GM19467 (cell line): Measurements from ENCODE around the gene CYP4V2.
A peak's percentile ranks its signal among the peaks of the same experiment; 100 is the strongest.

Source experiments
- ATAC-seq: cut with Tn5 transposase; IDR thresholded peaks from one replicate; pipeline ENCODE4 v1.9.1; 2021; ENCODE audit warnings: mild to moderate bottlenecking, moderate library complexity; ENCODE audit not compliant: unreplicated experiment

Gene CYP4V2

DNA sequence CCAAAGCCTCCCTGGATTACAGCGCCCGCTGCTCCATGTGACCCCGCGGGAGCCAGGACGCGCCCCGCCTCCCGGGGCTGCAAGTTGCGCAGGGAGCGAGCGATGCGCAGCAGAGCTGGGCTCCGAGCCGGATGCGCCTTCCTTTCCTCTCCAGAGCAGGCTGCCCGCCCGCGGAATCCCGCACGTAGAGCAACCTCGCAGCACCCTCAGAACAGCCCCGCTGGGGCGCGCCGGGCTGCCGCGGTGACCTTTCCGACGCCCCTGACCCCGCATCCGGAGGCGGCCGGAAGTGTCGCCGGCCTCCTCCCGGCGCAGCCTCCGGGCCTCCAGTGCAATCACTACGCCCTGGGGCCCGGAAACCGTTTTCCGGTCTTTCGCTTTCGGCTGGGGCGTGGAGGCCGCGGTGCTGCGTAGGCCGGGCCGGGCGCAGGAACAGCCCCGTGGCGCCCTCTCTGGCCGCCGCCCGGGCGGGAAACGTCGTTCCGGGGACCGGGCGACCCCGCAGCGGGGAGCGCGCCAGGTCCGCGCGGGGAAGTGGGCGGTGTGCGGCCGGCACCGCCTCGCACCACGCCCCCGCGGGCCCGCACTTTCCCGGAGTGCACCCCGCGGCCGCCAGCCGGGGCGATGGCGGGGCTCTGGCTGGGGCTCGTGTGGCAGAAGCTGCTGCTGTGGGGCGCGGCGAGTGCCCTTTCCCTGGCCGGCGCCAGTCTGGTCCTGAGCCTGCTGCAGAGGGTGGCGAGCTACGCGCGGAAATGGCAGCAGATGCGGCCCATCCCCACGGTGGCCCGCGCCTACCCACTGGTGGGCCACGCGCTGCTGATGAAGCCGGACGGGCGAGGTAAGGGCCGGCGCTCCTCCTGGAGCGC is at the start of gene CYP4V2:
Gene CYP4V2, plus strand, starts transcription at position 368 of the 866 bp plus-strand sequence. Its CDS starts 257 bp downstream, at position 625.
- peak; percentile 84 for ATAC-seq

DNA sequence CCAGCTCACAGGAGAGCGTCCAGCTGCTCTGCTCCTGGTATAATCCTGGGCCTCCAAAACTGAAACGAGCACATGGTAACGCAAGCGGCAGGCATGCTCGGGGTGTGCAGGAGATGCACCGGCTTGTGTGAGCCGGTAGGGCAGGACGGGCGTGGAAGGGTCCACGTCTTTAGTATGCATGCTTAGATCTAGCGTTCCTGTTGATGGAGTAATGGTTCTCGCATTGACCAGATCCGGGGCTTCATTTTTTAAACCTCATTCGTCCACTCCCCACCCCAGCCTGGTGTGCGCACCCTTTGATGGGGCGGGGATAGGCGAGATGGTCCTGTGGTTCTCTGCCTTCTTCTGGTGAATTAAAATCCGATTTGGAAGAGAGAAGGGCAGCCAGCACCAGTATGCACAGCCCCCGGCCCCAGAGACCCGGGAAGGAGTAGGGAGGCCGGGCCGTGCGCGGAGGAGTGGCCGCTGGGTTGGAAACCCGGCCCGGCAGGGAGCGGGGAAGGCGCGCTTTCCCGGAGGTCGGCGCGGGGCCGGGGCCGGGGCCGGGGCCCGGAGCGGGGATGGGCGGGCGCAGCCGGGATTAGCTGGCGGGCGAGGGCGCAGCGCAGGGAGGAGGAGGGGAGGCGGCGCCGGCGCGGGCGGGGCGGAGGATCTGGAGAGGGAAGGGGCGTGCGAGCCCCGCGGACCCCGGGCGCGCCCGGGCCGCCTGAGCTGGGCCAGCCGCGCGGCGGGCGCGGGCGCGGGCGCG is 47.0 kb upstream of the CYP4V2 start:
- ATAC-seq = peak; percentile 39

DNA sequence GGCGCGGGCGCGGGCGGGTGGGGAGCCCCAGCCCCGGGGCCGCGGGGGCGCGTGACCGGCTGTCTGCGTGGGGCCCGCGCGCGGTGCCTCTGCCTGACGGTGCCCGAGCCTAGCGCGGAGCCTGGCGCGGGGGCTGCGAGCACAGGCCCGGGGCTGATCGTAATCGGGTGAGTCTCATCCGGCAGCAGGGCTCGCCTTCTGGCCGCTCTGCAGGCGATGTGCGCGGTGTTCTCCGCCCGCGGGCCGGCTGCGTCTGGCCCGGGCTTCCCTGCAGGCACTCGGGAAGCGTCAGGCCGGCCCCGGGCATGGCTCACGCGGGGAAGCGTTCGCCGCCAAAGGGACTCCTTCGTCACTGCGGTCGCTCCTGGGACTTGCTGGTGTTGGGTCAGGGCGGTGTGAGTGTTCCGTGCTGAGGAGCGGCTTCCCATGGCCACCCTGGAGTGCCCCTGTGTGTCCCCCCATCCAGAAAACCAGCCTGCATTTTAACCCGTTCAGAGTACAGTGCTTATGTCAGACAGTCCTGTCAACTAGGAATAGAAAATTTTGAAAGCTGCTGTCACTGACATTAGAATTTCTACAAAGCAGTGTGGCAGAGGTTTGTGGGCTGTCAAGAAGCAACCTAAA is 46.3 kb upstream of the CYP4V2 start:
- ATAC-seq = peak; percentile 42

GRCh38 chr4:186146458-186146857 is 44.9 kb upstream of the CYP4V2 start:
- ATAC-seq = no peak

DNA sequence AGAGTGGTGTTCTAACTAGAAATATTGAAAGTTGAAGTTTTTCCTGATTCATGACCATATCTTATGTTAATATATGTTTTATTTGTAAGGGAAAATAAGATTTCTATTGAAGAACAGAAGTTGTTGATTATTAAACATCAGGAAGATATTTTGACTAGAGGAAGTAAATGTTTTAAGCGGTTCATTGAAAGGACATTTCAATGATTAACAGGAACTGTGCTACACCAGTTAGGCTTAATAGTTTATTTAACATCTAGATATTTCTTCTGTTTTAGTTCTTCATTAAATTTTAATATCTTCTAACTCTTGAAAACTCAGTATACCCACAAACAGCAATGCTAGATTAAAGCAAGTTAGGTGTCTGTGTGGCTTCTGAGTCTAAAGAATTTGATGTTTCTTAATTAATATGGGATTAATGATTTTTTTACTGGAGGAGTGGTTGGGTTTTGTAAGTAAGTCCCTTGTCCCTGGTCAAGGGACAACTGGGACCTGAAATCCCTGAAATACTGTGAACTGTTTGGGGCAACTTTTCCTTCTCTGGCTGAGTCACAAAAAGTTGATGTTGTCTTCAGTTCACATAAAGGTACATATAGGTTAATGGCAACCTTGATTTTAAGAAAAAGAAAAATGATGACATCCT is 42.9 kb upstream of the CYP4V2 start:
- no peak for ATAC-seq

DNA sequence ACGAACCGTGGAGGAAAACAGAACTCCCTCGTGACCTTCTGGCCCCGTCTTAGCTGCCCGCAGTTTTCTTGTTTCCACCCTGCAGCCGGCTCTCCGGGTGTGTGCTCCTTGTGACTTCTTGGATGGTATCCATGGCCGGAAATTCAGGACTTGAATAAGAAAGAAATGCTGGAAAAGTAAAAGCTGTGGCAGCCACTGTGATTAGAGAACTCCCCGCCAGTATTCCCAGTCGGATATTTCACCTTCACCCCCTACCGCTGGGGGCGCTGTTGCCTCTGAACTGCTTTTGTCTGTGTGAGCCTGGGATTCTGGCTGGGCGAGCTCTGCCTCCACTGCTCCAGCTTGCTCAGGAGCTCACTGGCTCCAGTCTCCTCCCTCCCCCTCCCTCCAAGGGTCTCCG is 41.5 kb upstream of the CYP4V2 start:
- no peak for ATAC-seq

- ATAC-seq = no peak
Measured at GRCh38 chr4:186150926-186151325, 40.4 kb upstream of the CYP4V2 start.

GRCh38 chr4:186151499-186151898 is 39.9 kb upstream of the CYP4V2 start:
- peak; percentile 38 for ATAC-seq

GRCh38 chr4:186158021-186158813 is 33.1 kb upstream of the CYP4V2 start:
- ATAC-seq = no peak

GRCh38 chr4:186158966-186159365 is 32.4 kb upstream of the CYP4V2 start:
- no peak for ATAC-seq

- no peak for ATAC-seq
Measured at GRCh38 chr4:186159613-186160012, 31.8 kb upstream of the CYP4V2 start.

- peak; percentile 96 for ATAC-seq
Measured at GRCh38 chr4:186161138-186161537, 30.2 kb upstream of the CYP4V2 start.

DNA sequence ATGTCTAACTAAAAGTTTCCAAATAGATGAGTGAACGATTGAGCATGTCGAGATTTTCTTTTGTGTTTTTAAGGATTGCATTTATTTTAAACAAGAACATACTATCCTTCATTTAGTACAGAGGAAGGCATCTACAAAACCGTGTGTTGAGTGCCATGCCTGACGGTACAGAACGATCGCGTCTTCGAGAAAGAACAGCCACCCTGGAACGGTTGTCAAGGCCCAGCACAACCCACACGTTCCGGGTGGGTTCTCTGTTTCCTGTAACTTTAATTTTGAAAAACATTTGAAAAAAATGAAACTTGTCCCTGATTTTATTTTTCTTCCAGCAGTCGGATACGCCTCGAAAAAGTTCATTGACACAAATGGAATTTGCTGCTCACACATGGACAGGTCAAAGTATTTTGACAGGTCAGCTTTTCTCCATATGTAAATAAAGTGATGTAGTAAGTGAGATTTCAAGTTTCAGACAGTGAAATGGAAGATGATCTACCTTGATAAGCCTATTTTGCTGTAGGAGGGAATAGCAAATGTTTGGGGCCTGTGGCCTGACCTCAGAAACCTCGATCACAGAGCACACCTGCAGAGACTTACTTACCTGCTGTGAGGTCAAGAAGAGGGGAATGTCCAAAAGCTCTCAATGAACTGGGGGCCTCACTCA is 24.4 kb upstream of the CYP4V2 start:
- ATAC-seq = no peak

DNA sequence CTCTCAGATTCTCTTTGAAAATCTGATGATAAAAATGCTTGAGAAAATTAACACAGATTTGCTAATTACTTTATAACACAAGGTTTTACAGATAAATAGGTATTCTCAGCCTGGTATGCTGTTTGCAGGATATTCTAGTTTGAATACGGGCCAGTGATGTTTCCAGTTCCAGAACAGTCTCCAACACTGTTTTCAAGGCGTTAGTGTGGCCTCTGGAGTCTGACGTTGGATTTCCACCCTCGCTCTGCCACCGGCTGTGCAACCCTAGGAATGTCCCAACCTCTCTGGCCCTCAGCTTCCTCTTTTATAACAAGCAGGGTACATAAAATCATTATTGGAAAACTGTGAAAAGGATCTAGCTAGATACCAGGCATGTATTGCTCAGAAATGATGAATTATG is 23.8 kb upstream of the CYP4V2 start:
- ATAC-seq = no peak

GRCh38 chr4:186168750-186169149 is 22.6 kb upstream of the CYP4V2 start:
- no peak for ATAC-seq

DNA sequence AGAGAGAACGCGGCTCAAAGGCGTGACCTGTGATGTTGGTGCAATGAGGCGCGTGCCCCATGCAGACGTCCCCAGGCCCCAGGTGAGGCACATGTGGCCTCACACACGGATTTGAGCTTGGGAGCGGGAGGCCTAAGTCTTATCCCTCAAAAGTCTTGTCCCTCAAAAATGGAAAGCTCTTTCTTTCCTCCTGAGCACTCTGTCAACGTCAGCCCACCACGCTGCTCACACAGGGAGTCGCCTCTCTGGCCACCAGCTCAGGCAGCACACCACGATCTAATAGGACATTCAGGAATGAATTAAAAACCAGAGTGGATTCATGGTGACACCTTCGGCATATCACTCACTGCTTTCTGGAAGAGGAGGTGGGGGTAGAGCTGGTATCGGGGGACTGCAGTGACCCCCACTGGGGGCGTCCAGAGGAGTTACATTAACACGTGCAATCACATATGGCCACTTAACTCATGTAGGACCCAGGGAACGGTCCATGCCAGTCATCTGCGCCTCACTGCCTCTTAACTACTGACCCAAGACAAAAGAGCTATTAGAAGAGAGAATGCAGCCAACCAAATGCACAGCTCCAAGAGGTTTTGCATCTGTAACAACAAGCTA is 21.9 kb upstream of the CYP4V2 start:
- ATAC-seq = no peak

DNA sequence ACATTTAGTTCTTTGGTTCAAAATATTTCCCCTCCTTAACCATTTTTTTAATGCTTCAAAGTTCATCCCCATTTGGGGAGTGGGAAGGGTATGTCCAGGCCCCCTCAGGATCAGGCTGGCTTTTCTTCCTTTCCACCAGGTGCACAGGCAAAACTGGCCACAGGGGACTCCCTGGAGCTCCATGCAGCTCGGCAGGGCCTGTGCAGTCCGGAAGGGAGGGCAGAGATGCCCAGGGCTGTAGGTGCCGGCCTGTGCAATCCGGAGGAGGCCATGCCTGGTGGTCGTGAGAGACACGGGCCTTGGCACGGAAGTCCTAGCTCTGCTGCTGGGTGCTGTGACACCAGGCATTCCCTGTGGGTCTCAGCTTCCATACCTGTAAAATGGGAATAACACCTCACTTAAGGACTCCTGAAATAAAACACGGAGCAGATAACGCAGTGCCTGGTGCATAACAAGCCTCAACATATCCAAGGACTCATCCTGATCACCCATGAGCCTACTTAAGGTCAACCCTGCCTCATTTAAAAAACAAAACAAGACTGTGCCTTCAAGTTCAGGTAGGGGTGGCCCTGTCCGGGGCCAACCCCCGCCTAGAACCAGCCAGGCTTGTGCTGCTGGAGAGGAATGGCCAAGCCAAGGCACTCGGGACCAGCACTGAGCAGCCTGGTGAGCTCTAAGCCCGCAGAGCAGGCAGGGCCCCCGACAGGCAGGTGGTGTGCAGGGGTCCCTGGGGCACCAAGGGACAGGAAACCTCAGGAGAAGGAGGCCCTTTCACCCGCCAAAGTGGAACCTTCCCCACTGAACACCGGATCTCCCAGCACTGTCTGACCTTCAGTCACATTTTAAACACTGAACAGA is 21.2 kb upstream of the CYP4V2 start:
- no peak for ATAC-seq

DNA sequence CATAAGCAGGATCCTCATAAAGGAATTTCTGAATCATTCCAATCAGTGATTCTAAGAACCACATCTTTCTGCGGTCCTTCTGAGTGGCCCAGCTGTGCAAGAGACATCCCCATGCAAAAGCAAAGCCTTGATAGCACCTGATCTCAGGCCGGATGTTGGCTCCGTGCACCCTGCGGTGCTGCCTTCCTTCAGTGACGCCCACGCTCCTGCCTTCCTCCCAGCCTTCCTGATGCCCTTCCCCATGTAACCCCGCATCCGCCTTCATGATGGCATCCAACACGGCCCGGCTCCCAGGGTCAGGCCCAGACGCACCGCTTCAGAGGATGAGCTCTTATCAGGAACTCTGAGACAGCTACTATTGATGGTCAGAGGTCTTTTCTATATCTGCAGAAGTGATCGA is 20.4 kb upstream of the CYP4V2 start:
- ATAC-seq = no peak
